Measurements from ENCODE around the gene CNNM3.
"Not testable (repeated sequence)": the region's sequence is repeated elsewhere in the genome, so short reads cannot be mapped to it uniquely, and the experiment has no call there.

Gene CNNM3

GRCh38 chr2:96839875-96840850, 24.1 kb downstream of the CNNM3 start:
- no peak for DNase-seq (ENCODE audit: low spot score)

DNA sequence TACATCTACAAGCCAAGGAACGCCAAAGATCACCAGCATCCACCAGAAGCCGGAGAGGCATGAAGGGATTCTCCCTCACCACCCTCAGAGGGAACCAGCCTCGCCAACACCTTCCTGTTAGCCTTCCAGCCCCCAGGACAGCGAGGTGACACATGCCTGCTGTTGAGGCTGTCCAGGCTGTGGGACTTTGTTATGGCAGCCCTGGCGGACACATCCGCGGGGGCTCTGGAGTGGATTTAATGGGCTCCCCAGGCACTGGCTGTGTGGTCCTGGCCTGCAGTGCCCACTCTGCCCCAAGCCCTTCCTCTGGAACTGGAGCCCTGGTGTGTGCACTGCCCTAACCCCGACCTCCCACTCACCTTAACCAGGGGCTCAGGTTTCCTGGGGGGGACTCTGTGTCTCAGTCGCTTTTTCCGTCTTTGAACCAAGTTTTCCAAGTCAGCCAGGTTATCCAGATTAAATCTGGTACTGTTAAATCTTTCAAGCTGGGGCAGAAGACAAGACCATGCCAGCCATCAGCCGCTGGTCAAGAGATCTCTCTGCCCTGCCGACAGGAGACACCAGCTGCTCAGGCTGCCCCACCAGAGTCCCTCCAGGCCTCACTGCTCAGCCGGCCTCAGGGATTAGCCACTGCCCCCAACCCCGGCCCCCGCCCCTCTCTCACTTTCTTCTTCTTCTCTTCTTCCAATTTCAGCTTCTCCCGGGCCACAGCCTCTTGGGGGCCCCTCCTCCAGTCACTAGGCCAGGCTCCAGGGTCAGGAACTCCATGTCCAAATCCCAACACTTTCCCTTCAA, 25.8 kb downstream of the CNNM3 start:
- DNase-seq (ENCODE audit: low spot score), result no peak

GRCh38 chr2:96842600-96842999, 26.5 kb downstream of the CNNM3 start:
- DNase-seq (ENCODE audit: low spot score), result no peak

- DNase-seq (ENCODE audit: low spot score), result no peak
Observed at GRCh38 chr2:96843538-96844268, 27.6 kb downstream of the CNNM3 start, which contains the start of gene ANKRD23. Gene ANKRD23 (minus strand): TSS chr2:96844021. CDS start chr2:96843992, 29 bp downstream.

DNA sequence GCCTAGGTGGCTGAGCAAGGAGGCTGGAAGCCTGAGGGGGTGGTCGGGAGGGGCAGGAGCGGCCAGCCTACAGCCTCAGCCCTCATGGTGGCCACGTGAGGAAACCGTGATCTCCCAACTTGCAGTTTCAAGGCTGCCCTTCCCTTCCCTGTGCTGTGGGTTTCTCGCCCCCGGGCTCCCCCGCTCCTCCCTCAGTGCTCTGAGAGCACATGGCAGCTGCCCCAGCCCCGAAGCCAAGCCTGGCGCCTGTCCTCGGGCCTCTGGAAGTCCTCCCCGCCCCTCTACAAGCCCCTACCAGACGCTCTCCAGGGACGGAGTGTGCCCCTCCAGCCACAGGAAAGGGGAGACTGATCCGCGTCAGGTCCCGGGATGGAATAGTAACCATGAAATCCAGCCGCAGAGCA, 28.3 kb downstream of the CNNM3 start:
- DNase-seq (ENCODE audit: low spot score), result no peak

GRCh38 chr2:96846825-96847224, 30.8 kb downstream of the CNNM3 start:
- no peak for DNase-seq (ENCODE audit: low spot score)

GRCh38 chr2:96847586-96847985, 31.5 kb downstream of the CNNM3 start:
- DNase-seq (ENCODE audit: low spot score), result no peak

- DNase-seq (ENCODE audit: low spot score), result no peak
Observed at GRCh38 chr2:96848264-96848663, 32.2 kb downstream of the CNNM3 start.

DNA sequence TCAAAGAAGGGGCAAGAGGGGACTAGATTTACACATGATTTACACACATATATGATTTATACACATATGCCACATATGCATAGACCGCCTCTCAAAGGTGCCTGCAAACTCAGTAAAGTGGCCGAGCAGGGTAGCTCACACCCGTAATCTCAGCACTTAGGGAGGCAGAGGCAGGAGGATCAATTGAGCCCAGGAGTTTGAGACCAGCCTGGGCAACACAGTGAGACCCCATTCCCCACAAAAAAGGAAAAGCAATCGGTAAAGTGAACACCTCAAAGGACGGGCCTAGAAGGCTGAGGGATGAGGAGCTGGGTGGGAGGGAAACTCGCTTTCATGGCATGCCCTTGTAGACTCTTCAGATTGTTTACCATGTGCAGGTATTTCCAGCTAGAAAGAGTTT, 36.6 kb downstream of the CNNM3 start:
- no peak for DNase-seq (ENCODE audit: low spot score)

DNA sequence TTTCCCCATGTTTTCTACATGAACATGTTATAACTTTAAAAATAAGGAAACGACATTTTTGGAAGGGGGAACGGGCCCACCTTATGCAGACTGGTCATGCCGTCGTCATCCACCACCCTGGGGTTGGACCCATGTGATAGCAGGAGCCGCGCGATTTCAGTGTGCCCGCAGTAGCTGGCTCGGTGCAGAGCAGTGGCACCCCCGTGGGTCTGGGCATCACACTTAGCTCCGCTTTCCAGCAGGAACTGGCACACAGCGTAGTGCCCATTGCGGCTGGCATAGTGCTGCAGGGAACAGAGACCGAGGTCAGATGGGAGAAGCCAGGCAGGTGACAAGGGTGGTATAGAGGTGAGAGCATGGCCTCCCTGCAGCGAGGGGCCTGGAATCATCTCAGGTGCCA, 37.3 kb downstream of the CNNM3 start:
- DNase-seq (ENCODE audit: low spot score), result no peak

- no peak for DNase-seq (ENCODE audit: low spot score)
Observed at GRCh38 chr2:96856776-96857666, 41.0 kb downstream of the CNNM3 start.

DNA sequence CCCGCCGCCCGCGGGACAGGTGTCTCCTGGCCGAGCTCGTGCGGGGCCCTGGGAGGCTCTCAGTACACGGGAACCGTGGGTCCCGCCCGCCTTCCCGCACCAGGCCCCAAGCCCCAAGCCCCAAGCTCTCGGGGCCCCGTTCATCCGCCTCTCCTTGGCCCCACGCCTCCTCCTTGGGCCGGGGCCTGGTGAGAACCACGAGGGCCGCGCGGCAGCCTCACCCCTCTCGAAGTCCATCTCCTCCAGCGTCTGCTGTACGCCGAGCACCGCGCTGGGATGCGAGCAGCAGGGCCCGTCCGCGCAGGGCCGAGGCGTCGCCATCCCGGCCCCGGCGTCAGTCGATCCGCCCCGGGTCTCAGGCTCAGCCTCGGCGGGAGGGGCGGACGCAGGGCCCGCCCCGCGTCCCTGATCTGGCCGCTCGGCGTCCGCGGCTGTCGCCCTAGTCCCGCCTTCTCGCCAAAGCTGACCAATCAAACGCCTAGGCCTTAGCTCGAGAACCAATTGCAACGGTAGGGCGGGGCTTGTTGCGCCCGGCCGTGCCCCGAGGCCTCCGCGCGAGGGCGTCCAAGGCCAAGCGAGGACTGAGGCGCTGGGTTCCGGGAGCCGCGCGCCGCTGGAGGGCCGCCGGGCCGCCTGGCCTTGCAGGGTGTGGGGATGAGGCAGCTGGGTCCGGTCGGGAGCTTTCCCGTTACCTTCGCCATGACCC, 41.8 kb downstream of the CNNM3 start, which contains the start of gene ANKRD39:
Gene ANKRD39, minus strand, starts transcription at position 350 of the 706 bp plus-strand sequence. Its CDS starts 29 bp downstream, at position 321.
- DNase-seq (ENCODE audit: low spot score), result peak; percentile 99

- DNase-seq (ENCODE audit: low spot score), result no peak
Observed at GRCh38 chr2:96859099-96859649, 43.1 kb downstream of the CNNM3 start.

DNA sequence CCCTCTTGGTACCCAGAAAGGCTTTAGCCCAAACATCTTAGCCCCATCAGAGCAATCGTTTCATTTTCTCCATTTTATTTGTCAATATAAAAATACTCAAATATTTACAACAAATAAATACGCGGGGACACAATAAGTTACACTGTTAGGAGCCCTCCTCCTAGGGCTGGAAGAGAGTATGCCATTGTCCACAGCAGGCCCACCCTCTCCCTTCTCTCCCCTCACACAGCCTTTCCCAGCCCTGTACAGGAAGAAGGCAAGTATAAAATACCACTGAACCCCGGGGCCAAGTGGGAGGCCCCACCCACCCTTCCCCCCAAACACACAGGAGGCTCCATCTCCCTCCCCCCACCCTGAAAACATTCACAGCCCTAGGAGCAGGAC, 43.6 kb downstream of the CNNM3 start:
- no peak for DNase-seq (ENCODE audit: low spot score)

- no peak for DNase-seq (ENCODE audit: low spot score)
Observed at GRCh38 chr2:96860065-96861029, 44.3 kb downstream of the CNNM3 start.

- DNase-seq (ENCODE audit: low spot score), result no peak
Observed at GRCh38 chr2:96861074-96861473, 45.0 kb downstream of the CNNM3 start.

- DNase-seq (ENCODE audit: low spot score), result not testable (repeated sequence)
Observed at GRCh38 chr2:96863056-96863455, 47.0 kb downstream of the CNNM3 start.

DNA sequence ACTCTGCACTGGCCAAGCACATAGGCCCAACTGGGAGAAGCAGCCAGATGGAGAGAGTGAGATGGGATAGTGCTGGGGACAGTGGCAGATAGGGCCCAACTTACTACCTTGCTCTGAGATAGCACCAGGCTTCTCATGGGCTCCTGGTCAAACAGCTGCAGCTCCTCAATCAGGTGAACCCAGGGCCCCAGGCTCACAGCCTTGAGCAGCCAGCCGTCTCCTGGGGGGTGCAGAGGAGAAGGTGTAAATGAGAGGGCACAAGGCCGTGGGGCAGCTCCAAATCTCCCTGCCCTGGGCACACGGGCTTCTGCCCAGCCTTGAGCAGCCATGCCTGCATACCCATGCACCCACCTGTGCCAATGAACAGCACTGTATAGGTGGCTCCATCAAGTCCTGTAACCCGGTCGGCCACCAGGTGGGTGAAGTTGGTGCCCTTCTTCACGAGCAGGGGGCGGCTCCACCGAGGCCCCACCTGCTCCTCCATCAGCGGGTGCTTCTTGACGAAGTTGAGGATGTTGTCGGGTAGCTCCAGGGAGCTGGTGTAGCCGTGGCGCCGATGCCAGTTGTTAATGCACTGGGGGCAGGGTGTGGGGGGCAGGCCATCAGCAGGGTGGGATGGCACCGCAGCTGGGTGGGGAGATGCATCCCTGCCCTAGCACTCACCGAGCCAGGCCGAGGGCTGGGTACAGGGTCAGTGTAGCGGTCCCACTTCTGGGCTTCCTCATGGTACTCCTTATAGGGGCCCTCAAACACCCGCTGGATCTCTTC, 47.7 kb downstream of the CNNM3 start:
- no peak for DNase-seq (ENCODE audit: low spot score)

Measured in AG08395 (cell line).